ENCODE measurements around the gene GRIA4. TPM values are rescaled to one million over a fixed set of nuclear protein-coding genes. Genes with fewer than 3 reads are reported as not detected.

GRIA4 gene
- polyA plus RNA-seq, 1 donor from 2014 or later = 6.3 TPM

- Histone ChIP-seq H2AFZ (ENCODE audit: low read depth, low read length) (no peak overlapping the region), H3K27me3 (ENCODE audit: insufficient read depth, low read depth, low read length) (no peaks in the 10 kb centered on the region), H3K79me2 (replicated peaks; ENCODE audit: insufficient read depth, low read length) (no peaks in the 10 kb centered on the region), H3F3A (ENCODE audit: insufficient read depth, low read length, poor library complexity, severe bottlenecking) (no peaks in the 10 kb centered on the region), H4K20me1 (ENCODE audit: insufficient read depth) (no peaks in the 10 kb centered on the region), H3K4me2 (ENCODE audit: low read length) (no peak overlapping the region), H3K36me3 (ENCODE audit: insufficient read depth, low read length) (no peaks in the 10 kb centered on the region), H3K4me3 (ENCODE audit: low read length) (no peak overlapping the region), H3K27ac (ENCODE audit: low read length) (no peak overlapping the region), H3K9ac (ENCODE audit: low read length) (no peak overlapping the region), H3K9me3 (ENCODE audit: low read length) (no peaks in the 10 kb centered on the region), H3K9me2 (ENCODE audit: insufficient read depth, low read length) (no peaks in the 10 kb centered on the region)
- TF ChIP-seq SMC3 (conservative IDR thresholded peaks at IDR 0.05; ENCODE audit: poor library complexity) = no peak
- no peak for TF ChIP-seq TAF1 (IDR thresholded peaks at IDR 0.05; ENCODE audit: low read depth)
- no peak for TF ChIP-seq EP300 (conservative IDR thresholded peaks at IDR 0.05; ENCODE audit: poor library complexity, severe bottlenecking)
- no peak for TF ChIP-seq MXI1 (conservative IDR thresholded peaks at IDR 0.05; ENCODE audit: poor library complexity, severe bottlenecking)
- TF ChIP-seq RAD21 (conservative IDR thresholded peaks at IDR 0.05) = no peak
- TF ChIP-seq REST (IDR thresholded peaks at IDR 0.05; ENCODE audit: borderline replicate concordance) = no peak
- no peak for TF ChIP-seq POLR2AphosphoS5 (IDR thresholded peaks at IDR 0.05)
- TF ChIP-seq CTCF (IDR thresholded peaks at IDR 0.05; ENCODE audit: poor library complexity, severe bottlenecking) = no peak
- no peak for TF ChIP-seq EZH2 (IDR thresholded peaks at IDR 0.05; ENCODE audit: borderline replicate concordance, insufficient read depth, low read length, poor library complexity, severe bottlenecking)
Observed at GRCh38 chr11:105734426-105734825, 124.6 kb downstream of the GRIA4 start.

GRCh38 chr11:105738251-105738650 lies 128.4 kb downstream of the GRIA4 start:
- H3K79me2 ChIP-seq (replicated peaks; ENCODE audit: insufficient read depth, low read length) = no peaks in the 10 kb centered on the region
- H3K27me3 ChIP-seq (ENCODE audit: insufficient read depth, low read depth, low read length) = no peaks in the 10 kb centered on the region
- H3K36me3 ChIP-seq (ENCODE audit: insufficient read depth, low read length) = no peaks in the 10 kb centered on the region
- no peaks in the 10 kb centered on the region for H3F3A ChIP-seq (ENCODE audit: insufficient read depth, low read length, poor library complexity, severe bottlenecking)
- H3K4me2 ChIP-seq (ENCODE audit: low read length) = no peak overlapping the region
- H3K9me2 ChIP-seq (ENCODE audit: insufficient read depth, low read length) = no peaks in the 10 kb centered on the region
- H3K9me3 ChIP-seq (ENCODE audit: low read length) = no peaks in the 10 kb centered on the region
- TF ChIP-seq EP300 (conservative IDR thresholded peaks at IDR 0.05; ENCODE audit: poor library complexity, severe bottlenecking) = no peak
- TF ChIP-seq TAF1 (IDR thresholded peaks at IDR 0.05; ENCODE audit: low read depth) = no peak
- TF ChIP-seq RAD21 (conservative IDR thresholded peaks at IDR 0.05) = no peak
- TF ChIP-seq SMC3 (conservative IDR thresholded peaks at IDR 0.05; ENCODE audit: poor library complexity) = no peak
- TF ChIP-seq EZH2 (IDR thresholded peaks at IDR 0.05; ENCODE audit: borderline replicate concordance, insufficient read depth, low read length, poor library complexity, severe bottlenecking) = no peak
- TF ChIP-seq MXI1 (conservative IDR thresholded peaks at IDR 0.05; ENCODE audit: poor library complexity, severe bottlenecking) = no peak
- no peak overlapping the region for H3K9ac ChIP-seq (ENCODE audit: low read length)
- no peak overlapping the region for H3K27ac ChIP-seq (ENCODE audit: low read length)
- no peak overlapping the region for H3K4me3 ChIP-seq (ENCODE audit: low read length)
- no peak overlapping the region for H2AFZ ChIP-seq (ENCODE audit: low read depth, low read length)
- H4K20me1 ChIP-seq (ENCODE audit: insufficient read depth) = no peaks in the 10 kb centered on the region

Data from neural cell (in vitro differentiated cells).